Muscle of back (tissue), 11 donors: ENCODE results near the gene FOSL2. TPM values are rescaled to one million over a fixed set of nuclear protein-coding genes. Genes with fewer than 3 reads are reported as not detected.

Source experiments
- DNase-seq, 3 donors: peaks; one replicate each; pipeline versions ENCODE4 v3.0.0 to v3.0.0-alpha.2; 2013
- polyA plus RNA-seq, 10 donors: library from polyadenylated mRNA; unstranded; fragments of 120-200 nt; gene quantifications; one replicate each; pipeline ENCODE4 v1.2.1, GENCODE V29; 2013; ENCODE audit not compliant: insufficient read length in 10 of 10

The FOSL2 gene
- polyA plus RNA-seq, 10 donors: 11.9 to 30.0 (median 15.4) TPM

DNA sequence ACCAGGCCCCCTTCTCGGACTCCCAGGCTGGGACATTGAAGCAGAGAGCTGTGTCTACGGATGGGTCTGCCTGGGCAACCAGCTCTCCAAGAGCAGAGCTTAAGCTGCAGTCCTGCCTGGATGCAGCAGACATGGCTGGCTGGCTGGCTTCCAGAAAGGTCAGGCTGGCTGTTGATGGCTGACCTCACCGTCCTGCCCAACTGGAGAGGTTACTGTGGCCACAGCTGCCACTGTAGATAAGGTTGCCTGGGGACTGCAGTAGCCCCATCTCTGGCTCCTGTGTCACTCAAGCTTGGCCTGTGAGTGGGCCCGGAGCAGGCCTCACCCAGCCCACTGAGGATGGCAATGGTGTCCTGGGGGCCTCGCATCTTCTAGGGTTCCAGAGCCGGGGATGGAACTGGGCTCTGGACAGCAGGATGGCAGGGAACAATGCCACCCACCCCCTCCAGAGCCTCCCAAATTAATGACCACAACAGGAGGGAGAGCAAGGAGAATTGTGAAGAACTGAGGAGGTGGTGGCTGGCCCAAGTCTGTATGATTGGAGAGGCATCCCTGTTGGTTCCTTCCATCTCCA is 37.0 kb upstream of the FOSL2 start:
- peak in 2 of 3 donors; percentile 56 to 68 for DNase-seq

DNA sequence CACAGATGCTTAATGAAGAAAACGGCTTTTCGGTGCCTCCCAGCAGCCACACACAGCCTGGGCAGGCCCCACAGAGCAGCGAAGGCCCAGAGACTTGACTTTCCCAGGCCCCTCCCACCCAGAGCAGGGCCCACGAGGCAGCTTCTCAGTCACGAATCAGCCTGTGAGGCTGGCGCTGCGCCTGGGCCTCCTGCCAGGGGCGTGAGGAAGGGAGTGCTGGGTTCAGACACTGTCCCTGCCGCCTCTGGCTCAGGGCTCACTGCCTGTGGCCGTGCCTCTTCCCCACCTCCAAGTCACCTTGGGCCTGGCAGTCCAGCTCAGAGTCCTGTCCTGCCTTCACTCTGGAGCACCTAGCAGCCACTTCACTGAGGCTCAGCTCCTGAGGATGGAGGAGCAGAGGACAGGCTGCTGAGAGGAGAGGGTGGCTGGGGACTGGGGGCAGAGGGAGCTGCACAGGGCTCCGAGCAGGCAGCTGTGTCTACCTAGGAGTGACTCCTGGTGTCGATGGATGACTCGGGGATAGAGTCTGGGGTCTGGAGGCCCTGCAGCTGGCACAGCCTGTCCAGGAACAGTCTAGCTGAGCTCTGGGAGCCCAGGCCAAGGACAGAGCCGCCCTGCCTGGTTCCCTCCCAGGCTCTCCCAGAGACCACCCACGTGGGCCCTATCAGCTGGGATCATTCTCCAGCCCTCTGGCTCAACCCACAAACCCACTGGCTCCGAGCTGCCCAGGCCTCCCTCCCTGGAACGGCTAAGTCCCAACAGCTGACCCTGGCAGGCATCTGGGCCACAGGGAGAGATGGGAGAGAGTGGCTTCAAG is 36.4 kb upstream of the FOSL2 start:
- DNase-seq: peak; percentile 85 to 93 (median 88)

DNA sequence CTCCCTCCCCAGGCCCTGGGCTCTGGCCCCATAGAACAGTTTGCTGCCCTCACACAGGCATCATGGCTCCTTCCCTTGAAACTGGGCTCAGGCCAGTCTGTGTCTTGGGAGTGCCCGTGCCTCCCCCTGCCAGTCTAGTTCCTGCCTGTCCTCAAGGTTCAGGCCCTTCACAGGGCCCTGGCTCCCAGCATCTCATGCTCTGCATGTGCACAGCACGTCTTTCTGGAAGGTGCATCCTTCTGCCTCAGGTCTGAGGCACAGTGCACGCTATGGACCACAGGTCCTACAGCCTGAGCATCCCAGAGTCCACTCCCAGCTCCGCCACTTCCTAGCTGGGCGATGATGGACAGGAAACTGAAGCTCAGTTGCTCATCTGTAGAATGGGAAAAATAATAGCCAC is 35.6 kb upstream of the FOSL2 start:
- DNase-seq: peak in 1 of 3 donors; percentile 35

DNA sequence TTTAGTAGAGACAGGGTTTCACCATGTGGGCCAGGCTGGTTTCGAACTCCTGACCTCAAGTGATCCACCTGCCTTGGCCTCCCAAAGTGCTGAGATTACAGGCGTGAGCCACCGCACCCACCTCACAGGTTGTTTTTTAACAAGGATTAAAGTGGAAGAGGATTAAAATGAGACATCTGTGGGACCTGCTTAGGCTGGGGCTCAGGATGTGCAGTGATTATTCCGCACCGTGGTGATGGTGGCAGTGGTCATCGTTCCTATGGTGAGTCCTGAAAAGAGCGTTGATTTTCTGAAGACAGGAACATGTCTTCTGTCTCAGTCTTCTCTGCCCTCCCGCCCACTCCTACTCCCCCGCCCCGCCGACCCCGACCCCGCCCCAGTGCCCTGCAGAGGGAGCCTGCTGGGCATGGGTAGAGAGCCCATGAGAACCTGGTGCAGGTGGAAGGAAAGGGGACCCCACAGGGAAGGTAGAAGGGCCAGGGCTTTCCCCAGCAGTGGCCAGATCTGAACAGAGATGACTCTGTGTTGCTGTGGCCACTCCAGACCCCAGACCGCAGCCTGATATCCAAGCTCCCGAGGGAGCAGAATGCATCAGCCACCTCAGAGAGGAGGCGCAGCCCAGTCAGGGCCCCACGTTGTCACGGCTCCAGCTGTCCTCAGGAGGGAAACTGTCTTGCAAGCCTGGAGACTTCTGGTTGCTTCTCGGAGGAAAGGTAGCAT is 34.5 kb upstream of the FOSL2 start:
- no peak for DNase-seq

DNA sequence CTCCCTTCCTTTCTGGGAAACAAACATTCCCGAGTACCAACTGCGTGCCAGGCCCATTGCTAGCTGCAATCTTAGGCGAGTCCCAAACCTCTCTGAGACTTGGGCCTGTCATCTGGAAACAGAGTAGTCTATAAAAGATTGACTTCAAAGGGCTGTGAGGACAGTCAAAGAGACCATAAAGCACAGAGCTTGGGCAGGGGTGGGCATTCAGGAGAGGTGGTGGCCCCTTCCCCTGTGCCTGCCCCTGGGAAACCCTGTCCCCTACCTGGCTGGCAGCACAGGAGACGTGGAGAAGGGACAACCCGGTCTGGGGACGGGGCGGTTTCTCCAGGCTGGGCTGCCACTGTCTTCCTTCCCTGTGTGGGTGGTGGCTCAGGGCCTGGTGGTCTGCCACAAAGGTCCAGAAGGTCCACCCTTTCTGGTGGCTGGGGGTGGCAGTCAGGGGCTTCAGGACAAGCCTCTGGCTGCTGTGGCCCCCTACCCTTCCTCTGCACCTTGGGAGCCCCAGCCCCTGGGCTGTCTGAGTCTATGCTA is 33.9 kb upstream of the FOSL2 start:
- DNase-seq: no peak

DNA sequence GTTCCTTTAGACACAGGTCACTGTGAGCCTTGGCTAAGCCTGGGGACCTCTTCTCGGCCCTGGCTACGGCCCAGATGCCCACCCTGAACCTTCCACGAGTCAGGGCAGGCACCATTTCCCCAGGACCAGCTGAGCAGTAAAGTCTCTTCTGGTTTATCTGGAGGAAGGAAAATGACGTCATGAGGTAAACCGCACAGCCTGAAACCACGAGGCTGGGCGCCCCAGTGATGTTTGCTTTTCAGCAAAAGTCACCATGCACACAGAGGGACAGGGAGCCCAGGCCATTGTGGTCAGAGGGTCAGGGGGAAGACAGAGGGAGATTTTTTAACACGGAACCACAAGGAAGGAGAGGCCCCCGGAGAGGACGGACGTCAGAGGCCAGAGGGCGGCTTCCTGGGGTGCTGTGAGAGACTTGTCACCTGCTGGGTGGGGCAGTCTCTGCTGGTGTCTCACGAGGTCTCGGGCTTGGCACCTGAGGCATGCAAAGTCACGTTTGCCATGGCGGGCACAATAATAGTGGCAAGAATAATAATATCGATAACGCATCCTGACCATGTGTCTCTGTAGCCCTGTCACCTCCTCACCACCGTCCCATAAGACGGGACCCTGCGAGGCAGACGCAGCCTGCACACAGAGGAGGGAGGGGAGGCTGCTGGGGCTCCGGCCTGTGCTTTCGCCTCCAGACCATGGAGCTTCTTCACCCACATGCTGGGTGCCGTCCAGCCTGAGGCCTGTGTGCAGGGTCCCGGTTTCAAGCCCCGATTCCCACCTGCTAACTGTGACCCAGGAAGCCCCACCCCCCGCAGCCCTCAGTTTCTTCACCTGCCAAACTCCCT is 33.2 kb upstream of the FOSL2 start:
- peak in 1 of 3 donors; percentile 55 for DNase-seq

DNA sequence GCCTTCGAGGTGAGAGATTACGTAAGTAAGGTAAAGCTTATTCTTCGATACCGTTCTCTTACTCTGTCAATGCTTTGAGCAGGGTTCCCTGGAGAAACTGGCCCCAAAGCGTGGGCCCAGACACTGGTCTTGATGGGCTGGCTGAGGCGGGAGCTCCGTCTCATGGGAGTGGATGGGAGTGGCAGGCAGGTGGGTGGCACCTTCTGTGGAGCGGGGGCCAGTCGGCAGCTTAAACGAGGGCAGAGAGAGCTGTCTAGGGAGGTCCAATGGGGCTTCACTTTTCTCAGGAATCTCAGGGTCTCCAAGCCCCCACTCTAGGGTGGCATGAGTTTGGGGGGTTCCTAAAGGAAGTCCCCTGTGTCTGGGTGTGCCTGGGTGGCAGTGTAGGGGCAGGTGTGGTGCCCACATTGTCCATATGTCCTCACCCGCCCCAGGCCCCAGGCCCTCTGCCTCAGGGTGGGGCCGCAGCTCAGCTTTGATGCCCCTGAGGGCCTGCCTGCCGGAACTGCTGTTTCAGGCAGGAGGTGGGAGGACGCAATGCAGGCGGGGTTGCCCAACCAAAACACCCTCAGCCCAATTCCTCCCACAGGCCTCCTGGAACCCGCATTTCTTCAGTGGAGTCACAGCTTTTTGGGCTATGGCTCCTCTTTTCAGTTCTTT is 32.5 kb upstream of the FOSL2 start:
- no peak for DNase-seq

DNA sequence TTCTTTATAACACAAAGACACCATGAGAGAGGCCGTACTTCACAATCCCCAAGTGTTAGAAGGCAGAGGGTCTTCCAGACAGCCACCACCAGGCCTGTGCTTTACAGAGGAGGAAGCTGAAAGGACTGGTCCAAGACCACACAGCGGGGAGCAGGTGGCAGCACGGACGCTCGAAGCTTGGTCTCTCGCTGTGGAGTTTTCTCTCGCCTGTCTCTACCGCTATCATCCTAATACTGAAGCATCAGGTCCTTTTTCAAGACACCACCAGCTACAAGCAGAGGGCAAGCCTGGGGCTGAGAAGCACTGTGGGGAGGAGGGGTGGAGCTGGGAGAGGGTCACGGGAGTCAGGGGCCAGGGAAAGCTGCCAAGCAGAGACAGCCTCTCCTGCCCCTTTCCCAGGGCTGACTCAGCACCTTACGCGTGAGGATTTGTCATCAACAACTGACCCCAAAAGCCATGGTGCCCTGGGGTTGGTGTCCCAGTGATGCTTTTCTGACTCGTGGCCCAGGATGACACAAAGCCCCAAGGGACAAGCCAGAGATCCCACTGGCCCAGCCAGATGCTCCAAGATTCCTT is 31.9 kb upstream of the FOSL2 start:
- peak in 1 of 3 donors; percentile 40 for DNase-seq

DNA sequence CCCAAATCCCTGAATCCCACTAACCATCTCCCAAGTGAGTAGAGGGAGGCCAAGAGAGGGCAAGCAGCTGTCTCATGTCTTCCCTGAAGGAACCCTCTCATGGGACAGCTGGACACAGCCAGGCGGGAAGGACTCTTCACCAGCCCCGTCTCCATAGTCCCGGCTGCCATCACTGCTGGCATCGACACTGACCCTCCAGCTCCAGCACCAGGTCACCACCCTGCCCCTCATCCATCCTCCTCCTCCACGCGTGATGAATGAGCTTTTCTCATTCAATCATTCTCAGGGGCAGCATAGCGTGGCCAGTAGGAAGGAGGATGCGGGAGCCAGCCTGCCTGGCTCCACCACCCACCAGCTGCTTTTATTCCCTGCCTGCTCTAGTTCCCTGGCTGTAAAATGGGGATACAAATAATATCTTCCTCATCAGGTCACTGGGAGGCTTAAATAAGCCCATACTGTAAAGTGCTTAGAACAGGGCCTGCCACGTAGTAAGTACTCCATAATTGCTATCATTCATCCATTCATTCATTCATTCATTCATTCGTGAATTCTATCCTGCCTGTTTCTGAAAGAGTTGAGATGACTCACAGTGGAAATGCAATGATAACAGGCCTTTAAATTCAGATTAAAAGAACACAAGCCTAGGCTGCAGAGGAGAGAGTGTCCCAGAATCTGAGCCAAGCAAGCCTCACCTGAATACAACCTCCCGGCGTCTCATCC is 30.5 kb upstream of the FOSL2 start:
- no peak for DNase-seq

DNA sequence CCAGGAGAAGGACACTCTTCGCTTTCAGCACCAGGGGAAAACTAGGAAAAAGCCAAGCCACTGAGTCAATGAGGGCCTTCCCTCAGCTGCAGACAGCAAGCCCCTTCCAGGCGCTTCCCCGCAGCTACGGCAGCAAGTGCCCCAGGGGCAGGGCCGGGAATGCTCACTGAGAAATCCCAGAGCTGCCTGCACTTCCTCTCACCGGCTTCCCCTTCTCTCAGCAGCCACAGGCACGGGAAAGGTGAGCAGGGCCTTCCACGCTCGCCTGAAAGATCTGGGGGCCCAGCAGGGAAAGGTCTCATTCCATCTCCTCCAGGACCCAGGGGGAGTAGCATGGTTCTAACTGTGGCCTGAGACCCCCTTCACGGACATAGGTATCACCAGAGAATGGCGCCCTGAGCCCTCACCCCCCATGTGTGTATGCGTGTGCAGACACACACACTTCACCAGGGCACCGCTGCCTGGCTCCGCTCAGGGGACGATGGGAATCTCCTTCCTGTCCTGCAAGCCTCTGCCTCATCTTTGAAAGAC is 29.6 kb upstream of the FOSL2 start:
- DNase-seq: no peak

DNA sequence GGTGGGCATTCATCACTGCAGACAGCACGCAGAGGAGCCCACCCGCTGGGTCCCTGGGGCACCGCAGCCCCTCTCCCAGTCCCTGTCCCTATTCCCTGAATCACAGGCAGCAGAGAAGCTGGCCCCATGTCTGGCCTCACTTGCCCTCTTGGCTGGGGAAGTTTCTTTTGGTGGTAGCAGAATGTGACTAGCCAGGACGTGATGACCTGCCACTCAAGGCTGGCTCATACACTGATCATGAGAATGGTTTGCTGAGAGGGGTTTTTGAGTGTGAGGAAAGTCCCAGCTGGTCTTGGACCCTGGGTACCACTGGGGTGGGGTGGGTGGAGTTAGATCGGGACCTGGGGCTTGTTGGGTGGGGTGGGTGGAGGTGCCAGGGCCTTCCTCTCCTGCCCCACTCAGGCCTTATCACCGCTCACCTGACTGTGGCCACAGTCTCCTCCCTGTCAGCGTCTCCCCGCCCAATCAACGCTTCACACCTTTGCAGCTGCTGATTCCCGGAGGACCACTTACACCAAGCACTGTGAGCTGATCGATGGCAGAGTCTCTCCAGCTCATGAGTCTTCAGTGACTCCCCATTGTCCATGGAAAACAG is 28.9 kb upstream of the FOSL2 start:
- no peak for DNase-seq

DNA sequence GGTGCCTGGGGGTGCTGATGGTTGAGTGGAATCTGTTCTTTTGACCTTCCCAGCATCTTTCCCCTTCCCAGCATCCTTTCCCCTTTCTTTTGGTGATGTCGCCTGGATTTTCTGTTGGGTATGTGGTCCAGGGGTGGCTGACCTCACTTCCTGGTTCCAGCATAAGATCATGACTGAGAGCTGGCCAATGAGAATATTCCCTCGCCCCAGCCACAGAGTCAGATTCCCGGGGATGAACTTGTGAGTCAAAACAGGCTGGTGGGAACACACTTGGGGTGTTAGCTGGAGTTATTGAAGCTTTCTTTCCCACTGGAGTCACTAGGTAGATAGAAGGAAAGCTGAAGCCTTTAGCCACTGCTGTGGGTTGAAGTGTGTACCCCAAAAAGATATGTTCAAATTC is 28.0 kb upstream of the FOSL2 start:
- DNase-seq: no peak

DNA sequence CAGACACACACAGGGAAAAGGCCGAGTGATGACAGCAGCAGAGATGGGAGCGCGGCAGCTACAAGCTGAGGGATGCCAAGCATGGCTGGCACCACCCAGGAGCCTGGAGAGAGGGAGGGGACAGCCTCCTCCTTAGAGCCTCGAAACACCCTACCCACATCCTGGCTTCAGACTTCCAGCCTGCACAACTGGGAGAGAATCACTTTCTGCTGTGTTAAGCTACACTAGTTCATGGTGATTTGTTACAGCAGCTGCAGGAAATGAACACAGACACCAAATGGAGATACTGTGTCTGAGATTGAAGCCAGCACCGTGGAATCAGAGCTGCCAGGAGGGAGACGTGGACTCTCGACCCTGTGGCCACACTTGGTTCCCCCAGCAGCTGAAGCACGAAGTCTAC is 27.5 kb upstream of the FOSL2 start:
- DNase-seq: peak in 2 of 3 donors; percentile 47 to 73

DNA sequence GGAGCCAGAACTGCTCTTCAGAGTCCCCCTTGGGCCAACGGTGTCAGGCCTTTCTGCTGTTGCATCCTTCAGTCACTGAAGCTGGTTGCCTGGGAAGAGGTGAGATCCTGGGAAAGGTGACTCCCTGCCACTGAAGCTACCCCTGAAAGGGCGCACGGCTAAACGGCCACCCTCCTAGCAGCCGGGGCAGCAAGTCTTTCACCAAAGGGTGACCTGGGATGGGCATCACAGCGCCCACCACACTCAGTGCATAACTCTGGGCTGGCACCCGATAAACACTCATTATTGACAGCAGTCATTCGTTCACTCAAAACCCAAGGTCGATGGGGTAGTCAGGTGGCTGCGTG is 26.5 kb upstream of the FOSL2 start:
- DNase-seq: no peak

DNA sequence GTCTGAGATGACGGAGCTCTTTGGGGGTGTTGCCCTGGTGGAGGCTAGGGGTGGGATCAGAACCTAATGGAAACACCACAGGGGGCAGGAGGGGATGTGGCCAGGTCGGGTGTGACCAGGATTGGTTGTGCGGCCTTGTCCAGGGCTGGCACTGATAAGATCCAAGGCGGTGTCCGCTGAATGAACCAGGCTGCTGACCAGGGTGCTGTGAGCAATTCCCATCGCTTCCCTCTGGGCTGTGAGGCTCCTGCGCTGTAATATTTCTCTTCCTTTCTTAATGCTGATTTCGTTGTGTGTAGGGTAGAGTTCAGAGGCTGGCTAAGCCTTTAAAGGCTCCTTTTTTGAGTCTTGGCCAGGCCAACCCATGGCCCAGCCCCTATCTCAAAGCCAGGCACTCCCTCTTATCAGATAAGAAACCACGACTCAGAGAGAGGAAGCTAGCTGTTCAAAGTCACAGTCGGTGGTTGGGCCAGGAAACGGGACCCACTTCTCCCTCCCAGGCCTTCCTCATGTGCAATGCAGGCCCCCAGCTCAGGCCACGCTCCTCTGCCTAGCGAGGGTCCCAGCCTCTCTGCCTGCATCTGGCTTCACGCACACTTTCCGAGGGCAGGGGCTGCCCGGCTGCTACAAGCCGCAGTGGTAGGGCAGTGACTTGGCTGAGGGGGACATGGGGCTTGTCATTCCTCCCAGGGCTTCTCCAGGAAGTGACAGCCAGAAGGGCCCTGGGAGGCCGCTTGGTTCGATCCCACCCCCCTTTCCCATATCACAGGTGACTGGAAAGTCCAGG is 26.0 kb upstream of the FOSL2 start:
- no peak for DNase-seq

DNA sequence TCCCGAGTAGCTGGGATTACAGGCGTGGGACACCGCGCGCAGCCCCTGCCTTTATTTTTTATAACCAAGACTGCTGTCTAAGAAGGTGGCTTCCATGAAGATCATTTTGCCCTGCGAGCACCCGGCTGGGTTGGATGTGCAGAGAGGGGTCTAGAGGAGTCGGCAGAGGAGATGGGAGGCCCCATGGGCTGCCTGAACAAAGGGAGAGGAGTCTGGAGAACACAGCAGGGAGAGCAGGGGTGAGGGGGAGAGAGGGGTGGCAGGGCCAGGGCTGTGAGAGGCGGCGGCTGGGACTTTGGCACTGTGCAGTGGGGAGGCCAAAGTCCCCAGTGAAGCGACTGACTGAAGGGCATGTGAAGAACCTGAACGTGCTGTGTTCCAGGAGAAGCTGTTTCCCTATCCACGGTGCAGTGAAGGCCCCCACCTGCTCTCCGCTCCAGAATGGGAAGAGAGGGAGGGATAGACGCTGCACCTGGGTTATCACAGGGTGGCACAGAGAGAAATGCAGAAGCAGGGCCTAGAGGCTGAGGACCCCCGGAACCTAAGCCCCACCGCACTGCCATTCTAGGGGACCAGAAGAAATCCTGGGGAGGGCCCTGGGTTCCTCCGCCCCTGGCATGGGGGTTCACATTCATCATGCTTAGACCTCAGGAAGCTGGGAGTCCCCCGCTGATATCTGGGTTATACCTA is 24.8 kb upstream of the FOSL2 start:
- DNase-seq: no peak

DNA sequence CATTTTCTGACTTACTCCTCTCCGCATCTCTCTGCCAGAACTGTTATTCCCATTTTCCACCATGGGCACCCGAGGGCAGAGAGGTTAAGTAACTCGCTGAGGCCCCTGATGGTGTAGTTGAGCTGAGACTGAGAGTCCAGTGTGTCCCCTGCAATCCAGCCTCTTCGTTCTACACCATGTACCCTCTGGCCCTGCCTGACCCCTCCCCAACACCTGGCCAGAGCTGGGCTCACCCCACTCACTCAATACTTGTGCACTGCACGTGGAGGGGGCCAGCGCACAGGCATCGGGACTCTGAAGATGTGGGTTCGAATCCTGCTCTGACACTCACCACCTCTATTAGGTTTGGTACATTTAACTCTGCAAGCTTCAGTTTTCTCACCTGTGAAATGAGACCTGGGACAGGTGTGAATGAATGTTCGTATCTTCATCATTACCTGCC is 24.3 kb upstream of the FOSL2 start:
- DNase-seq: no peak

DNA sequence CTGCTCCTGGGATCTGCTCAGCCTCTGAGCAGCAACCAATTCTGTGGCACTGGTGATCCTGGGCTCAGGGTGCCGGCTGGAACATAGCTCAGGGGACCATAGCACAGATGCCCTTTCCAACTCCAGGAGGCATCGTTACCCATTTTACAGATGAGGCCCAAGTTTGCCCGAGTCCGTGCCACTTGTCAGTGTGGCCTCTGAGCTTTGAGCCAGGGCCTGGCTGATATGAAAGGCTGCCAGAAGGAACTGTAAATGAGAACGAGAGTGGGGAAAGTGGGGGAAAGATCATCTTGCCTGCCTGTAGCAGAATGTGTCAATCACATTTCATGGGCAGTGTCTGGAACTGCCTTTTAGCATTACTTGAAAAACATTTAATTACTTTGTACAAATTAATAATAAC is 23.3 kb upstream of the FOSL2 start:
- no peak for DNase-seq
